ENCODE data around the gene MPV17L2.
"Not testable (repeated sequence)": the region's sequence is repeated elsewhere in the genome, so short reads cannot be mapped to it uniquely, and the experiment has no call there.

Gene MPV17L2

GRCh38 chr19:18192673-18193387, at the start of gene MPV17L2:
TSS of gene MPV17L2 (plus strand) at chr19:18193218. CDS start at chr19:18193282, 64 bp downstream.
- peak; percentile 97 for DNase-seq (ENCODE audit: low spot score)

GRCh38 chr19:18143902-18144301, 49.1 kb upstream of the MPV17L2 start:
- DNase-seq (ENCODE audit: low spot score), result no peak

GRCh38 chr19:18144361-18144760, 48.7 kb upstream of the MPV17L2 start:
- no peak for DNase-seq (ENCODE audit: low spot score)

GRCh38 chr19:18144906-18145305, 48.1 kb upstream of the MPV17L2 start:
- no peak for DNase-seq (ENCODE audit: low spot score)

GRCh38 chr19:18145391-18145999, 47.5 kb upstream of the MPV17L2 start:
- DNase-seq (ENCODE audit: low spot score), result no peak

GRCh38 chr19:18147396-18147795, 45.6 kb upstream of the MPV17L2 start:
- no peak for DNase-seq (ENCODE audit: low spot score)

- DNase-seq (ENCODE audit: low spot score), result no peak
Measured at GRCh38 chr19:18149596-18149975, 43.4 kb upstream of the MPV17L2 start.

GRCh38 chr19:18150776-18151624, 42.0 kb upstream of the MPV17L2 start:
- no peak for DNase-seq (ENCODE audit: low spot score)

GRCh38 chr19:18152442-18152816, 40.6 kb upstream of the MPV17L2 start:
- DNase-seq (ENCODE audit: low spot score), result peak; percentile 98

GRCh38 chr19:18152817-18153555, 40.0 kb upstream of the MPV17L2 start, which contains the start of gene PIK3R2:
TSS of gene PIK3R2 (plus strand) at chr19:18153163. CDS start at chr19:18155880, 2,717 bp downstream.
- peak; percentile 99 for DNase-seq (ENCODE audit: low spot score)

- no peak for DNase-seq (ENCODE audit: low spot score)
Measured at GRCh38 chr19:18153556-18154134, 39.4 kb upstream of the MPV17L2 start.

GRCh38 chr19:18155095-18156087, 37.6 kb upstream of the MPV17L2 start:
- DNase-seq (ENCODE audit: low spot score), result no peak

GRCh38 chr19:18156268-18156667, 36.8 kb upstream of the MPV17L2 start:
- no peak for DNase-seq (ENCODE audit: low spot score)

GRCh38 chr19:18156841-18157464, 36.1 kb upstream of the MPV17L2 start:
- peak; percentile 92 for DNase-seq (ENCODE audit: low spot score)

- DNase-seq (ENCODE audit: low spot score), result no peak
Measured at GRCh38 chr19:18157465-18158063, 35.5 kb upstream of the MPV17L2 start.

GRCh38 chr19:18158467-18158866, 34.6 kb upstream of the MPV17L2 start:
- DNase-seq (ENCODE audit: low spot score), result no peak

GRCh38 chr19:18159059-18159616, 33.9 kb upstream of the MPV17L2 start:
- not testable (repeated sequence) for DNase-seq (ENCODE audit: low spot score)

- DNase-seq (ENCODE audit: low spot score), result no peak
Measured at GRCh38 chr19:18159810-18160209, 33.2 kb upstream of the MPV17L2 start.

GRCh38 chr19:18160493-18160970, 32.5 kb upstream of the MPV17L2 start:
- no peak for DNase-seq (ENCODE audit: low spot score)

All from hepatic stellate cell (primary cell).